Fibroblast of lung (primary cell): Measurements from ENCODE around the gene SBNO2. TPM values are rescaled to one million over a fixed set of nuclear protein-coding genes. Genes with fewer than 3 reads are reported as not detected.

ENCODE experiments used
- DNase-seq, 2 donors: peaks; one replicate each; pipeline versions ENCODE4 v3.0.0 to v3.0.0-alpha.2; 2010; ENCODE audit warnings: low read depth in 2 of 2
- H2AFZ ChIP-seq: 2 replicates; pipeline ENCODE4 v1.5.1; 2012; ENCODE audit warnings: low read length, control low read depth, inconsistent platforms
- H3K27ac ChIP-seq: 2 replicates; pipeline ENCODE4 v1.5.1; 2011; ENCODE audit warnings: low read length, control low read depth; ENCODE audit not compliant: insufficient read depth
- H3K27me3 ChIP-seq: 2 replicates; pipeline ENCODE4 v1.5.1; 2011; ENCODE audit warnings: mild to moderate bottlenecking, low read length; ENCODE audit not compliant: control insufficient read depth, insufficient read depth
- H3K36me3 ChIP-seq: 2 replicates; pipeline ENCODE4 v1.5.1; 2011; ENCODE audit warnings: low read length; ENCODE audit not compliant: control insufficient read depth, insufficient read depth
- H3K4me1 ChIP-seq: 2 replicates; pipeline ENCODE4 v1.5.1; 2011; ENCODE audit warnings: low read length; ENCODE audit not compliant: control insufficient read depth, insufficient read depth; ENCODE audit errors: extremely low read depth
- H3K4me2 ChIP-seq: 2 replicates; pipeline ENCODE4 v1.5.1; 2011; ENCODE audit warnings: low read length, control low read depth; ENCODE audit not compliant: insufficient read depth; ENCODE audit errors: extremely low read depth
- H3K4me3 ChIP-seq, 4 experiments: fragments of 200-600 bp in 1 of 4; sonication (generic) in 1 of 4; replicated peaks in 1 of 4; 2 replicates each; pipeline ENCODE4 v1.5.1; 2011 to 2016; ENCODE audit warnings: low read length in 4 of 4, low read depth in 3 of 4, mild to moderate bottlenecking in 3 of 4, control low read depth in 2 of 4, inconsistent platforms in 1 of 4, mixed read lengths in 1 of 4; ENCODE audit not compliant: insufficient read depth in 1 of 4; ENCODE audit errors: control extremely low read depth in 1 of 4
- H3K79me2 ChIP-seq: 2 replicates; pipeline ENCODE4 v1.5.1; 2012; ENCODE audit warnings: mild to moderate bottlenecking, low read length, inconsistent platforms; ENCODE audit not compliant: control insufficient read depth, insufficient read depth
- H3K9ac ChIP-seq: 2 replicates; pipeline ENCODE4 v1.5.1; 2011; ENCODE audit warnings: mild to moderate bottlenecking, low read length, control low read depth; ENCODE audit not compliant: insufficient read depth
- H3K9me3 ChIP-seq: 2 replicates; pipeline ENCODE4 v1.5.1; 2012; ENCODE audit warnings: low read depth, low read length; ENCODE audit not compliant: control insufficient read depth, insufficient read depth
- H4K20me1 ChIP-seq: 2 replicates; pipeline ENCODE4 v1.5.1; 2011; ENCODE audit warnings: low read length; ENCODE audit not compliant: control insufficient read depth, insufficient read depth; ENCODE audit errors: extremely low read depth
- CTCF ChIP-seq, 2 donors: IDR thresholded peaks in 1 of 2; conservative IDR thresholded peaks in 1 of 2; 1 replicate in 1 of 2; 2 replicates in 1 of 2; pipeline ENCODE4 v1.5.1; 2011 to 2012; ENCODE audit warnings: low read length in 2 of 2, control low read depth in 1 of 2, inconsistent platforms in 1 of 2, low read depth in 1 of 2, mild to moderate bottlenecking in 1 of 2
- EZH2 ChIP-seq: IDR thresholded peaks from 2 replicates; pipeline ENCODE4 v1.5.1; 2012; ENCODE audit warnings: low read length, control low read depth, mild to moderate bottlenecking; ENCODE audit errors: missing control alignments
- polyA plus RNA-seq, 2 donors: library from polyadenylated mRNA; depleted of rRNA in 1 of 2; stranded (reverse) in 1 of 2; unstranded in 1 of 2; fragments of >200 nt; gene quantifications; 2 replicates each; pipeline ENCODE4 v1.2.1, GENCODE V29; 2011 to 2012; ENCODE audit warnings: missing spikeins in 1 of 2
- total RNA-seq: library from RNA; depleted of rRNA; stranded (reverse); fragments of >200 nt; gene quantifications from 2 replicates; pipeline ENCODE4 v1.2.1, GENCODE V29; 2014

SBNO2 gene
- total and polyA plus RNA-seq, 2 donors (not counting 1 experiment from before 2014, with no cell fraction given), result 12.6 to 55.8 TPM

DNA sequence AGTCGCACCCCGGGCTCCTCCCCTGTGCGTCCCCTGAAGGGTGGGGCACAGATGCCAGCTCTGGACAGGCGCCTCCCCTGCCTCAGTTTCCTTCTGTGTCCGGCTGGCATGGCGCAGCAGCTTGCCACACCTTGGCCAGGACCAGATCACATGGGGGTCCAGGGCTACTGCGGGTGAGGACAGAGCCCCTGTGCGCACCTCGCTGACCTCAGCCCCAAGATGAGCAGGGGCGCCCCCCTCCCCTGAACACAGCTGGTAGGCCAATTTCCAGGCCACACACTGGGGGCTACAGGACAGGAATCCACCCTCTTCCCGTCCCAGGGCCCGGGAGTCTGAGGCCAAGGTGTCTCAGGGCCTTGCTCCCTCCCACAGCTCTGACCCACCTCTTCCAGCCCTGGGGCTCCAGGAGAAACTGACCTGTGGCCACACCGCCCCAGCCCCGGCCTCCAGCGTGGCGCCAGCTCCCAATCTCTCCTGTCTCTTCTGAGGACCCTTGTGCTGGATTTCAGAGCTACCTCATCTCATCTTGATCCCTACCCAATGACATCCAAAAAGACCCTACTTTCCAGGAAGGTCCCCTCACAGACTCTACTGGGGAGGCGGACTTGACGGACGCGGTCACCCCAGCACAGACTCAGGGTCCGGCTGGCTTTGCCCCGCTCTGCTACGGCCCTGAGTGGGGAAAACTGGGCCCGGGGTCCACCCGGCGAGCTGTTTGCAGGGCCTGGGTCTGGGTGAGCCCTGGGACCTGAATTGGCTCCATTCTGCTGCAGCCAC lies 28.2 kb downstream of the SBNO2 start:
- H3K79me2 ChIP-seq, result peaks cover 5% of the 10 kb centered on the region
- no peak overlapping the region for H3K4me2 ChIP-seq
- H3K27ac ChIP-seq, result no peak overlapping the region
- H2AFZ ChIP-seq, result no peak overlapping the region
- no peaks in the 10 kb centered on the region for H3K27me3 ChIP-seq
- no peak for TF ChIP-seq EZH2
- TF ChIP-seq CTCF (conservative IDR thresholded peaks at IDR 0.05 in 1 of 2, IDR thresholded peaks at IDR 0.05 in 1 of 2; ENCODE audit: low read depth in 1 of 2, low read length in 2 of 2), result no peak
- H3K4me1 ChIP-seq, result no peaks in the 10 kb centered on the region
- no peaks in the 10 kb centered on the region for H4K20me1 ChIP-seq
- H3K4me3 ChIP-seq, result no peak overlapping the region
- no peaks in the 10 kb centered on the region for H3K9me3 ChIP-seq
- H3K36me3 ChIP-seq, result peaks cover 37% of the 10 kb centered on the region
- no peak for DNase-seq
- H3K9ac ChIP-seq, result no peak overlapping the region

DNA sequence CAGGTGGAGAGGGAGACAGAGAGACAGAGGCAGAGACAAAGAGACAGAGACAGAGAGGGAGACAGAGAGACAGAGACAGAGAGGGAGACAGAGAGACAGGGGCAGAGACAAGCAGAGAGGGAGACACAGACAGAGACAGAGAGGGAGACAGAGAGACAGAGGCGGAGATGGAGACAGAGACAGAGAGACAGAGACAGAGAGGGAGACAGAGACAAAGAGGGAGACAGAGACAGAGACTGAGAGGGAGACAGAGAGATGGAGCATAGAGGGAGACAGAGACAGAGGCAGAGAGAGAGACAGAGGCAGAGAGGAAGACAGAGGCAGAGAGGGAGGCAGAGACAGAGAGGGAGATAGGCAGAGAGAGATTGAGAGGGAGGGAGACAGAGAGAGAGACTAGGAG lies 29.3 kb downstream of the SBNO2 start:
- H3K36me3 ChIP-seq, result peaks cover 31% of the 10 kb centered on the region
- H3K27ac ChIP-seq, result no peak overlapping the region
- no peaks in the 10 kb centered on the region for H3K4me1 ChIP-seq
- no peak for TF ChIP-seq EZH2
- no peak for TF ChIP-seq CTCF (conservative IDR thresholded peaks at IDR 0.05 in 1 of 2, IDR thresholded peaks at IDR 0.05 in 1 of 2; ENCODE audit: low read depth in 1 of 2, low read length in 2 of 2)
- no peak overlapping the region for H3K4me2 ChIP-seq
- no peak for DNase-seq
- H2AFZ ChIP-seq, result no peak overlapping the region
- no peak overlapping the region for H3K9ac ChIP-seq
- H4K20me1 ChIP-seq, result no peaks in the 10 kb centered on the region
- H3K79me2 ChIP-seq, result peaks cover 5% of the 10 kb centered on the region
- no peaks in the 10 kb centered on the region for H3K9me3 ChIP-seq
- H3K4me3 ChIP-seq, result no peak overlapping the region
- no peaks in the 10 kb centered on the region for H3K27me3 ChIP-seq

DNA sequence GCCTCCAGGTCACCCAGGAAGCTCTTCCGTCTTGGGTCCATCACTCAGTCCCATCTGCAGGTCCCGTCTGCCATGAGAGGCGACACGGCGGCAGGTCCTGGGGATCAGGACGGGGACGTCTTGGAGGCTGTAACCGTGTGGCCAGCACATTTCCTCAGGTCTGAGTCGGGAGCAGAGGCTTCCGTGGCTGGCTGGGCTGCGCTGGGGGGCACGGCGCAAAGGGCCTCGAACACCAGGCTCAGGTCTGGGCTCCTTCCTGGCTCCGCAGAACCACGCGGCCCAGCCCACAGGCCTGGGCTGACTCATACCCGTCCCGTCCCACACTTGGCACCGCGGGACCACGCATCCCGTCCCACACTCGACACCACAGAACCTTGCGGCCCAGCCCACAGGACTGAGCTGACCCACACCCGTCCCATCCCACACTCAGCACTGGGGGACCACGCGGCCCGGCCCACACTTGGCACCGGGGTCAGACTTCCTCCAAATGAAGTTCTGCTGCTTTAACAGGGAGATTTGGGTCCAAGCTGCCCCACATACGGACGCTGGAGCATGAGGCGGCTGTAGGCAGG lies 30.2 kb downstream of the SBNO2 start:
- no peaks in the 10 kb centered on the region for H3K9me3 ChIP-seq
- no peaks in the 10 kb centered on the region for H4K20me1 ChIP-seq
- no peaks in the 10 kb centered on the region for H3K4me1 ChIP-seq
- TF ChIP-seq EZH2, result no peak
- no peak for TF ChIP-seq CTCF (conservative IDR thresholded peaks at IDR 0.05 in 1 of 2, IDR thresholded peaks at IDR 0.05 in 1 of 2; ENCODE audit: low read depth in 1 of 2, low read length in 2 of 2)
- H3K27me3 ChIP-seq, result no peaks in the 10 kb centered on the region
- no peak overlapping the region for H3K27ac ChIP-seq
- H3K4me2 ChIP-seq, result no peak overlapping the region
- DNase-seq, result no peak
- peaks cover 29% of the 10 kb centered on the region for H3K36me3 ChIP-seq
- no peak overlapping the region for H3K9ac ChIP-seq
- H3K4me3 ChIP-seq, result no peak overlapping the region
- no peak overlapping the region for H2AFZ ChIP-seq
- H3K79me2 ChIP-seq, result peaks cover 5% of the 10 kb centered on the region
